PC-9 (cell line): ENCODE measurements around the gene TSHR.

Experiments used
- CTCF ChIP-seq: fragments of 200-600 bp; sonication (generic); conservative IDR thresholded peaks from 2 replicates; pipeline ENCODE4 v1.6.1; 2017; ENCODE audit warnings: mixed run types, antibody characterized with exemption, mild to moderate bottlenecking, moderate library complexity
- EZH2 ChIP-seq: fragments of 200-600 bp; sonication (generic); IDR thresholded peaks from 2 replicates; pipeline ENCODE4 v1.8.0; 2017; ENCODE audit warnings: antibody characterized with exemption, low read depth

GRCh38 chr14:81093651-81094050 lies 138.2 kb downstream of the TSHR start:
- no peak for TF ChIP-seq CTCF
- no peak for TF ChIP-seq EZH2
